Aorta (tissue), 5 donors: ENCODE results near the gene DUSP15. TPM values are rescaled to one million over a fixed set of nuclear protein-coding genes. Genes with fewer than 3 reads are reported as not detected.

Experiments used
- ATAC-seq: fragments of 200-7000 bp; cut with Tn5 transposase; one replicate; pipeline ENCODE4 v1.9.1; 2022; ENCODE audit warnings: moderate library complexity; ENCODE audit not compliant: low FRiP score
- DNase-seq, 2 donors: peaks; one replicate each; pipeline ENCODE4 v3.0.0-alpha.2; 2020
- H3K27ac ChIP-seq, 2 donors: one replicate each; pipeline ENCODE4 v1.5.1; 2013; ENCODE audit warnings: low read length in 2 of 2, mild to moderate bottlenecking in 2 of 2, moderate library complexity in 2 of 2, control low read depth in 1 of 2, inconsistent platforms in 1 of 2, low read depth in 1 of 2
- H3K27me3 ChIP-seq, 2 donors: one replicate each; pipeline ENCODE4 v1.6.1; 2013; ENCODE audit warnings: control low read depth in 1 of 2, low read length in 1 of 2, mild to moderate bottlenecking in 1 of 2, moderate library complexity in 1 of 2; ENCODE audit not compliant: insufficient read depth in 2 of 2, control insufficient read depth in 1 of 2
- H3K36me3 ChIP-seq, 2 donors: one replicate each; pipeline ENCODE4 v1.6.1; 2013; ENCODE audit warnings: control low read depth in 1 of 2, low read length in 1 of 2, mild to moderate bottlenecking in 1 of 2; ENCODE audit not compliant: insufficient read depth in 2 of 2, control insufficient read depth in 1 of 2
- H3K4me1 ChIP-seq, 2 donors: one replicate each; pipeline ENCODE4 v1.6.1; 2013; ENCODE audit warnings: low read length in 2 of 2, control low read depth in 1 of 2, mild to moderate bottlenecking in 1 of 2, moderate library complexity in 1 of 2; ENCODE audit not compliant: insufficient read depth in 2 of 2, control insufficient read depth in 1 of 2
- H3K4me3 ChIP-seq, 2 donors: one replicate each; pipeline ENCODE4 v1.5.1; 2013; ENCODE audit warnings: low read length in 2 of 2, control low read depth in 1 of 2, mild to moderate bottlenecking in 1 of 2
- H3K9me3 ChIP-seq: one replicate; pipeline ENCODE4 v1.6.1; 2013; ENCODE audit warnings: mild to moderate bottlenecking, low read length; ENCODE audit not compliant: control insufficient read depth
- WGBS, 2 donors: extraction: QIAGEN DNeasy Blood & Tissue Kit; methylation state at CpG; one replicate each; pipeline ENCODE4 v1.1.7; 2013; 5-methylcytosine and 5-hydroxymethylcytosine counted together
- intact Hi-C, 2 donors: fragments of 100-400 bp; cut with DNase I; formaldehyde crosslinking; loops; one replicate each; pipeline versions ENCODE4 v1.14.2 to v1.15.0; 2022
- polyA plus RNA-seq, 2 donors: library from polyadenylated mRNA; stranded (reverse); fragments of 200-250 nt; gene quantifications; one replicate each; pipeline ENCODE4 v1.2.3, GENCODE V29; 2013
- total RNA-seq, 2 donors: library from RNA; stranded (reverse); fragmentation: NEBNext Ultra II Directional; extraction: Animal tissue kit (Norgen Biotek cat#: 25700); gene quantifications; one replicate each; pipeline ENCODE4 v1.2.1, GENCODE V29; 2021
- donor health status: healthy with polysubstance abuse.
- donor health status: Bipolar disorder and iron deficiency.
- donor health status: DM: no; HTN: no; CAD: no.
- donor health status: DM: no; HTN: no; CAD: no.
- donor health status: DM: yes; HTN: yes; CAD: no.

Gene DUSP15
- total and polyA plus RNA-seq, 4 donors = 2.4 to 31.7 (median 3.7) TPM

GRCh38 chr20:31839782-31840487 lies 30.4 kb downstream of the DUSP15 start:
- no peak overlapping the region for H3K4me3 ChIP-seq
- H3K36me3 ChIP-seq = no peaks in the 10 kb centered on the region
- no peak for DNase-seq
- peak overlapping the region in 1 of 2 donors; percentile 23 for H3K27ac ChIP-seq
- no peaks in the 10 kb centered on the region for H3K9me3 ChIP-seq
- intact Hi-C loops = loop anchor here in 1 of 2 donors (10.0 kb wide), 1 partner anchor 115 kb away; the partner anchor contains the start of gene BCL2L1
- ATAC-seq = no peak
- 43 to 49% methylated on average over 5 of the region's 5 CpGs for WGBS, 2 donors
- no peaks in the 10 kb centered on the region for H3K4me1 ChIP-seq
- H3K27me3 ChIP-seq = no peaks in the 10 kb centered on the region

GRCh38 chr20:31838646-31839292 lies 31.6 kb downstream of the DUSP15 start:
- intact Hi-C loops = no loop called here
- no peak overlapping the region for H3K4me3 ChIP-seq
- no peak for ATAC-seq
- 70 to 72% methylated on average over 9 of the region's 9 CpGs for WGBS, 2 donors
- peak overlapping the region in 1 of 2 donors; percentile 14 for H3K27ac ChIP-seq
- H3K9me3 ChIP-seq = no peaks in the 10 kb centered on the region
- H3K27me3 ChIP-seq = no peaks in the 10 kb centered on the region
- no peaks in the 10 kb centered on the region for H3K4me1 ChIP-seq
- no peak for DNase-seq
- H3K36me3 ChIP-seq = no peaks in the 10 kb centered on the region

- H3K27ac ChIP-seq = no peak overlapping the region
- WGBS, 2 donors = 15 to 18% methylated on average over 3 of the region's 3 CpGs
- no peaks in the 10 kb centered on the region for H3K27me3 ChIP-seq
- no peaks in the 10 kb centered on the region for H3K9me3 ChIP-seq
- no peaks in the 10 kb centered on the region for H3K36me3 ChIP-seq
- no peak for DNase-seq
- H3K4me3 ChIP-seq = no peak overlapping the region
- no peak for ATAC-seq
- intact Hi-C loops = no loop called here
- no peaks in the 10 kb centered on the region for H3K4me1 ChIP-seq
Observed at GRCh38 chr20:31837896-31838397, 32.4 kb downstream of the DUSP15 start.

- Histone ChIP-seq H3K27me3 (no peaks in the 10 kb centered on the region), H3K27ac (no peak overlapping the region), H3K36me3 (no peaks in the 10 kb centered on the region), H3K9me3 (no peaks in the 10 kb centered on the region), H3K4me3 (no peak overlapping the region), H3K4me1 (no peaks in the 10 kb centered on the region)
- intact Hi-C loops = no loop called here
- ATAC-seq = no peak
- DNase-seq = no peak
- 58 to 60% methylated on average over 5 of the region's 5 CpGs for WGBS, 2 donors
Observed at GRCh38 chr20:31836853-31837608, 33.3 kb downstream of the DUSP15 start.

GRCh38 chr20:31835977-31836852 lies 34.1 kb downstream of the DUSP15 start:
- DNase-seq = peak; percentile 94 to 95
- peak; percentile 76 for ATAC-seq
- Histone ChIP-seq H3K9me3 (no peaks in the 10 kb centered on the region), H3K27me3 (no peaks in the 10 kb centered on the region), H3K36me3 (no peaks in the 10 kb centered on the region), H3K4me3 (no peak overlapping the region), H3K27ac (peak overlapping the region in 1 of 2 donors; percentile 18), H3K4me1 (no peaks in the 10 kb centered on the region)
- intact Hi-C loops = no loop called here
- 15 to 18% methylated on average over 14 of the region's 14 CpGs for WGBS, 2 donors

GRCh38 chr20:31835554-31835953 lies 34.8 kb downstream of the DUSP15 start:
- Histone ChIP-seq H3K27me3 (no peaks in the 10 kb centered on the region), H3K9me3 (no peaks in the 10 kb centered on the region), H3K4me1 (no peaks in the 10 kb centered on the region), H3K4me3 (no peak overlapping the region), H3K36me3 (no peaks in the 10 kb centered on the region), H3K27ac (peak overlapping the region in 1 of 2 donors; percentile 18)
- intact Hi-C loops = no loop called here
- DNase-seq = no peak
- 55 to 61% methylated on average over 9 of the region's 9 CpGs for WGBS, 2 donors
- no peak for ATAC-seq

- no peak for DNase-seq
- Histone ChIP-seq H3K9me3 (no peaks in the 10 kb centered on the region), H3K27me3 (no peaks in the 10 kb centered on the region), H3K4me1 (no peaks in the 10 kb centered on the region), H3K4me3 (no peak overlapping the region), H3K27ac (no peak overlapping the region), H3K36me3 (no peaks in the 10 kb centered on the region)
- intact Hi-C loops = no loop called here
- WGBS, 2 donors = 71 to 75% methylated on average over 19 to 20 of the region's 20 CpGs
- no peak for ATAC-seq
Observed at GRCh38 chr20:31833931-31834521, 36.3 kb downstream of the DUSP15 start.
